Measurements from ENCODE around the gene GRXCR2. TPM values are rescaled to one million over a fixed set of nuclear protein-coding genes. Genes with fewer than 3 reads are reported as not detected.

The GRXCR2 gene
- total RNA-seq (not detected), polyA plus RNA-seq (ENCODE audit: insufficient read depth, low read depth, low replicate concordance) (not detected)
- long read RNA-seq, donor 1 = 0 reads
- long read RNA-seq, donor 2 = 0 reads
- long read RNA-seq, donor 3 = 0 reads
- long read RNA-seq, donor 4 = 0 reads
- long read RNA-seq, donor 5 = 0 reads
- long read RNA-seq, donor 6 = 0 reads
- long read RNA-seq, donor 7 = 0 reads
- long read RNA-seq, donor 8 = 0 reads
- long read RNA-seq, donor 9 = 0 reads
- long read RNA-seq, donor 10 = 0 reads

GRCh38 chr5:145872914-145873313 is at the start of gene GRXCR2:
Gene GRXCR2 (minus strand): TSS chr5:145873014. CDS start chr5:145872968, 46 bp downstream.
- DNase-seq (no peak), FAIRE-seq (no peak)
- Histone ChIP-seq H3K27ac (ENCODE audit: low read depth in 2 of 2, low read length in 2 of 2) (no peak within 1 kb of the TSS), H3K4me1 (ENCODE audit: control insufficient read depth in 2 of 3, insufficient read depth in 2 of 3, low read depth in 1 of 3, low read length in 3 of 3) (no peaks in the 10 kb centered on the region), H3K4me3 (ENCODE audit: low read length in 3 of 3) (no peak within 1 kb of the TSS), H3K9me3 (ENCODE audit: control insufficient read depth in 2 of 3, insufficient read depth in 1 of 3, low read length in 3 of 3) (no peaks in the 10 kb centered on the region), H3K9ac (ENCODE audit: low read length in 3 of 3) (no peak within 1 kb of the TSS), H3K36me3 (ENCODE audit: control insufficient read depth in 2 of 3, insufficient read depth in 3 of 3, low read length in 3 of 3) (no peaks in the 10 kb centered on the region), H3K27me3 (ENCODE audit: control insufficient read depth, insufficient read depth, low read length) (no peaks in the 10 kb centered on the region)
- intact Hi-C loops (cut with DNase I) = no loop called here
- TF ChIP-seq, protein P1, sequence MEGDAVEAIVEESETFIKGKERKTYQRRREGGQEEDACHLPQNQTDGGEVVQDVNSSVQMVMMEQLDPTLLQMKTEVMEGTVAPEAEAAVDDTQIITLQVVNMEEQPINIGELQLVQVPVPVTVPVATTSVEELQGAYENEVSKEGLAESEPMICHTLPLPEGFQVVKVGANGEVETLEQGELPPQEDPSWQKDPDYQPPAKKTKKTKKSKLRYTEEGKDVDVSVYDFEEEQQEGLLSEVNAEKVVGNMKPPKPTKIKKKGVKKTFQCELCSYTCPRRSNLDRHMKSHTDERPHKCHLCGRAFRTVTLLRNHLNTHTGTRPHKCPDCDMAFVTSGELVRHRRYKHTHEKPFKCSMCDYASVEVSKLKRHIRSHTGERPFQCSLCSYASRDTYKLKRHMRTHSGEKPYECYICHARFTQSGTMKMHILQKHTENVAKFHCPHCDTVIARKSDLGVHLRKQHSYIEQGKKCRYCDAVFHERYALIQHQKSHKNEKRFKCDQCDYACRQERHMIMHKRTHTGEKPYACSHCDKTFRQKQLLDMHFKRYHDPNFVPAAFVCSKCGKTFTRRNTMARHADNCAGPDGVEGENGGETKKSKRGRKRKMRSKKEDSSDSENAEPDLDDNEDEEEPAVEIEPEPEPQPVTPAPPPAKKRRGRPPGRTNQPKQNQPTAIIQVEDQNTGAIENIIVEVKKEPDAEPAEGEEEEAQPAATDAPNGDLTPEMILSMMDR (IDR thresholded peaks at IDR 0.05; ENCODE audit: borderline replicate concordance, extremely low read depth, insufficient read depth) = no peak

DNA sequence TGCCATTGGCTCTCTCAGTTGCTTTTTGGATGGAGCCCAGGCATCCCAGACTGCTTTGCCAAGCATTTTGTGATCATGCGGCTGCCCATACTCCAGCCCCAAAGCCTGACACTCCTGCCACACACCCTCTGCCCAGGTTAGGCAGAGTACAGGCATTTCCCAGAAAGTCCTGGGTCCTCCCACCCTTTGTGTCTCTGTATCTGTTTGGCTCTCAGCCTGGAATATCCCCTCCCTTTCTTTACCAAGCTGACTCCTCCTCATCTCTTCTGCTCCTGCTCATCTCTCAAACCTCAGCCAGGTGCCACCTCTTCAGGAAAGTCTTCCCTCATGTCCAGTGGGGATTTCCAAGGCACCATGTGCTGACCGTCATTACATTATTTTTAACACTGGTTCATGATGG is 49.2 kb upstream of the GRXCR2 start:
- H3K27me3 ChIP-seq (ENCODE audit: control insufficient read depth, insufficient read depth, low read length) = no peaks in the 10 kb centered on the region
- H3K36me3 ChIP-seq (ENCODE audit: control insufficient read depth in 2 of 3, insufficient read depth in 3 of 3, low read length in 3 of 3) = no peaks in the 10 kb centered on the region
- intact Hi-C loops (cut with DNase I) = no loop called here
- H3K9me3 ChIP-seq (ENCODE audit: control insufficient read depth in 2 of 3, insufficient read depth in 1 of 3, low read length in 3 of 3) = no peaks in the 10 kb centered on the region
- H3K4me1 ChIP-seq (ENCODE audit: control insufficient read depth in 2 of 3, insufficient read depth in 2 of 3, low read depth in 1 of 3, low read length in 3 of 3) = no peaks in the 10 kb centered on the region
- DNase-seq (no peak), FAIRE-seq (no peak)
- H3K4me3 ChIP-seq (ENCODE audit: low read length in 3 of 3) = no peak overlapping the region
- no peak overlapping the region for H3K9ac ChIP-seq (ENCODE audit: low read length in 3 of 3)
- H3K27ac ChIP-seq (ENCODE audit: low read depth in 2 of 2, low read length in 2 of 2) = no peak overlapping the region
- TF ChIP-seq, protein P1 (IDR thresholded peaks at IDR 0.05; ENCODE audit: borderline replicate concordance, extremely low read depth, insufficient read depth) = no peak

GRCh38 chr5:145921211-145921610 is 48.4 kb upstream of the GRXCR2 start:
- Histone ChIP-seq H3K9me3 (ENCODE audit: control insufficient read depth in 2 of 3, insufficient read depth in 1 of 3, low read length in 3 of 3) (no peaks in the 10 kb centered on the region), H3K9ac (ENCODE audit: low read length in 3 of 3) (no peak overlapping the region), H3K27me3 (ENCODE audit: control insufficient read depth, insufficient read depth, low read length) (no peaks in the 10 kb centered on the region), H3K36me3 (ENCODE audit: control insufficient read depth in 2 of 3, insufficient read depth in 3 of 3, low read length in 3 of 3) (no peaks in the 10 kb centered on the region), H3K4me3 (ENCODE audit: low read length in 3 of 3) (no peak overlapping the region), H3K27ac (ENCODE audit: low read depth in 2 of 2, low read length in 2 of 2) (no peak overlapping the region), H3K4me1 (ENCODE audit: control insufficient read depth in 2 of 3, insufficient read depth in 2 of 3, low read depth in 1 of 3, low read length in 3 of 3) (no peaks in the 10 kb centered on the region)
- TF ChIP-seq, protein P1 (IDR thresholded peaks at IDR 0.05; ENCODE audit: borderline replicate concordance, extremely low read depth, insufficient read depth) = no peak
- intact Hi-C loops (cut with DNase I) = no loop called here
- no peak for FAIRE-seq
- DNase-seq = no peak
